GM12875 (cell line): ENCODE measurements around the gene ACOT13.

Source experiments
- H3K4me3 ChIP-seq: one replicate; pipeline ENCODE4 v1.5.1; 2011; ENCODE audit warnings: low read depth, low read length, control low read depth
- CTCF ChIP-seq: IDR thresholded peaks from 2 replicates; pipeline ENCODE4 v1.5.1; 2011; ENCODE audit warnings: low read depth, mild to moderate bottlenecking, control low read depth, inconsistent platforms, low read length, moderate library complexity, borderline replicate concordance; ENCODE audit not compliant: insufficient read depth

The ACOT13 gene

DNA sequence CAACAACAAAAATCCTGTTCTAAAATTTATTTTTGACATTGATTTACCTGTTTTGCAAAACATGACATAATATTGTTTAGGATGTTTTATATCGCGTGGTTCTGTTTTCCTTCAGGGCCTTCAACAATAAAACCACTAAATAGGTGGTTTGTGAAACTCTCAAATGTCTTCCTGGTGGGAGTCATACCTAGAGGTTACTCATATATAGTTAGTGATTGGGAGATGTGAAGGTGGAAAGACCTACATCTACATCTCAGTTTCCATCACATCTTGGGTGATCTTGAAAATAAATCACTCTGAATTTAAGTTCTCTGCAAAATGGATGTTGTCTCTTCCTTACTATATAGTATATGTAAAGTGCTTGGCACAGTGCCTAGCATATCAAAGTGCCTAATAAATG is 29.2 kb downstream of the ACOT13 start:
- no peak overlapping the region for H3K4me3 ChIP-seq
- TF ChIP-seq CTCF, result no peak

- no peak overlapping the region for H3K4me3 ChIP-seq
- TF ChIP-seq CTCF, result no peak
Measured at GRCh38 chr6:24699521-24700359, 32.9 kb downstream of the ACOT13 start.

- TF ChIP-seq CTCF, result no peak
Measured at GRCh38 chr6:24702720-24703282, 35.9 kb downstream of the ACOT13 start.

GRCh38 chr6:24704468-24704867 is 37.6 kb downstream of the ACOT13 start:
- H3K4me3 ChIP-seq, result no peak overlapping the region
- no peak for TF ChIP-seq CTCF

More at GRCh38 chr6:24702720-24703282, 35.9 kb downstream of the ACOT13 start:
- no peak overlapping the region for H3K4me3 ChIP-seq

GRCh38 chr6:24708612-24709011 is 41.7 kb downstream of the ACOT13 start:
- no peak overlapping the region for H3K4me3 ChIP-seq
- no peak for TF ChIP-seq CTCF

- TF ChIP-seq CTCF, result no peak
- no peak overlapping the region for H3K4me3 ChIP-seq
Measured at GRCh38 chr6:24709014-24709711, 42.3 kb downstream of the ACOT13 start.
